HEK293 (cell line): ENCODE results near the gene NFKBIZ.

Experiments
- CTCF ChIA-PET: fragments of 350-600 bp; formaldehyde crosslinking; extraction: SDS; loops from one replicate; lab custom pipeline; 2021; ENCODE audit warnings: antibody characterized with exemption; lab: Yijun Ruan, JAX
- POLR2A ChIA-PET: fragments of 300-600 bp; formaldehyde crosslinking; extraction: SDS; loops from one replicate; lab custom pipeline; 2020; ENCODE audit warnings: antibody characterized with exemption, inconsistent platforms; lab: Yijun Ruan, JAX
- H3K27ac ChIP-seq: fragments of 200-500 bp; sonication (Bioruptor generic); 2 replicates; pipeline ENCODE4 v1.5.1; 2014; ENCODE audit warnings: low read depth, low read length, control low read depth, inconsistent platforms; ENCODE audit errors: extremely low read depth
- H3K36me3 ChIP-seq, 2 experiments: fragments of 200-500 bp in 1 of 2; sonication (Bioruptor generic) in 1 of 2; 1 replicate in 1 of 2; 2 replicates in 1 of 2; pipeline ENCODE4 v1.5.1; 2014 to 2017; ENCODE audit warnings: inconsistent platforms in 2 of 2, low read length in 2 of 2; ENCODE audit not compliant: control insufficient read depth in 2 of 2, insufficient read depth in 1 of 2
- H3K4me1 ChIP-seq: fragments of 200-500 bp; sonication (Bioruptor generic); 2 replicates; pipeline ENCODE4 v1.5.1; 2014; ENCODE audit warnings: mild to moderate bottlenecking, low read length, inconsistent platforms; ENCODE audit not compliant: control insufficient read depth, insufficient read depth
- H3K4me3 ChIP-seq: 2 replicates; pipeline ENCODE4 v1.5.1; 2011; ENCODE audit warnings: low read depth, mild to moderate bottlenecking, control low read depth, low read length, moderate library complexity
- H3K9me3 ChIP-seq: fragments of 200-500 bp; sonication (Bioruptor generic); 2 replicates; pipeline ENCODE4 v1.5.1; 2014; ENCODE audit warnings: low read depth, low read length, inconsistent platforms; ENCODE audit not compliant: control insufficient read depth, insufficient read depth
- KLF9 ChIP-seq: fragments of 450-650 bp; formaldehyde crosslinking; IDR thresholded peaks from 2 replicates; pipeline ENCODE4 v1.5.1; 2016; ENCODE audit warnings: missing biosample characterization, missing genetic modification characterization, low read depth
- SALL2 ChIP-seq: fragments of 450-650 bp; formaldehyde crosslinking; IDR thresholded peaks from 2 replicates; pipeline ENCODE4 v1.5.0; 2017; ENCODE audit warnings: missing biosample characterization, mild to moderate bottlenecking, missing genetic modification characterization, borderline replicate concordance
- ZNF138 ChIP-seq: fragments of 450-650 bp; formaldehyde crosslinking; IDR thresholded peaks from 2 replicates; pipeline ENCODE4 v1.5.1; 2016; ENCODE audit warnings: missing biosample characterization, missing genetic modification characterization, borderline replicate concordance
- ZNF169 ChIP-seq: fragments of 450-650 bp; formaldehyde crosslinking; IDR thresholded peaks from 2 replicates; pipeline ENCODE4 v1.5.1; 2016; ENCODE audit warnings: missing biosample characterization, missing genetic modification characterization
- ZNF274 ChIP-seq, 2 experiments: fragments of 200-500 bp in 1 of 2; fragments of 450-650 bp in 1 of 2; sonication (Bioruptor generic) in 1 of 2; formaldehyde crosslinking in 1 of 2; IDR thresholded peaks; 2 replicates each; pipeline versions ENCODE4 v1.5.1 to v1.6.1; 2014 to 2016; ENCODE audit warnings: borderline replicate concordance in 1 of 2, inconsistent platforms in 1 of 2, low read length in 1 of 2, missing biosample characterization in 1 of 2, missing genetic modification characterization in 1 of 2
- ZNF362 ChIP-seq: fragments of 450-650 bp; formaldehyde crosslinking; IDR thresholded peaks from 2 replicates; pipeline ENCODE4 v1.5.1; 2016; ENCODE audit warnings: missing biosample characterization, missing genetic modification characterization
- ZNF366 ChIP-seq: fragments of 450-650 bp; formaldehyde crosslinking; conservative IDR thresholded peaks from 2 replicates; pipeline ENCODE4 v1.5.1; 2016; ENCODE audit warnings: missing biosample characterization, missing genetic modification characterization
- ZNF416 ChIP-seq: fragments of 450-650 bp; formaldehyde crosslinking; IDR thresholded peaks from 2 replicates; pipeline ENCODE4 v1.5.1; 2016; ENCODE audit warnings: missing biosample characterization, missing genetic modification characterization
- ZNF610 ChIP-seq: fragments of 450-650 bp; formaldehyde crosslinking; IDR thresholded peaks from 2 replicates; pipeline ENCODE4 v1.5.1; 2016; ENCODE audit warnings: missing biosample characterization, missing genetic modification characterization, borderline replicate concordance
- ZNF654 ChIP-seq: fragments of 450-650 bp; formaldehyde crosslinking; IDR thresholded peaks from 2 replicates; pipeline ENCODE4 v1.5.1; 2016; ENCODE audit warnings: low read depth, missing biosample characterization, missing genetic modification characterization
- ZNF660 ChIP-seq: fragments of 450-650 bp; IDR thresholded peaks from 2 replicates; pipeline ENCODE4 v1.5.1; 2018; ENCODE audit warnings: missing biosample characterization, mild to moderate bottlenecking, missing genetic modification characterization
- ZNF747 ChIP-seq: fragments of 450-650 bp; formaldehyde crosslinking; IDR thresholded peaks from 2 replicates; pipeline ENCODE4 v1.5.1; 2016; ENCODE audit warnings: missing biosample characterization, missing genetic modification characterization
- ZNF776 ChIP-seq: fragments of 450-650 bp; formaldehyde crosslinking; IDR thresholded peaks from 2 replicates; pipeline ENCODE4 v1.5.0; 2017; ENCODE audit warnings: missing biosample characterization, missing genetic modification characterization, borderline replicate concordance
- TF ChIP-seq, protein P1 (sequence below): fragments of 450-650 bp; formaldehyde crosslinking; IDR thresholded peaks from 2 replicates; pipeline ENCODE4 v1.5.1; 2017; ENCODE audit warnings: missing biosample characterization, missing genetic modification characterization
- TF ChIP-seq, protein P2 (sequence below): fragments of 450-650 bp; IDR thresholded peaks from 2 replicates; pipeline ENCODE4 v1.5.1; 2018; ENCODE audit warnings: missing biosample characterization, mild to moderate bottlenecking, missing genetic modification characterization

The NFKBIZ gene

DNA sequence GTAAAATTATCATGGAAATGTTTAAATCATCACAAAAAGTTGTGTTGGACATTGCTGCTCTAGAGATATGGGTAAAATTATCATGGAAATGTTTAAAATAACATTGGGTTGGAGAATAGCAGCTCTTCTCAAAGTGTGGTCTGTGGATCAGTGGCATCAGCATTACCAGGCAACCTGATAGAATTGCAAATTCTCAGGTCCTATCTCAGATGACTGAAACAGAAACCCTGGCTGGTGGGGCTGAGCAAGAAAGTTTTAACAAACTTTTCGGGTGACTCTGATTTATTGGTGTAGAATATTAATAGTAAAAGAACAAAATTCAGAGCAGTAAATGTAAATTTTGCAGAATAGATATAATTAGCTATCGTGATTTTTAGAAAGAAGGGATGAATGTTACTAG, 41.4 kb upstream of the NFKBIZ start:
- Histone ChIP-seq H3K4me1 (no peaks in the 10 kb centered on the region), H3K27ac (no peak overlapping the region), H3K36me3 (peaks cover 5 to 14% of the 10 kb centered on the region in 2 experiments; a peak in 2 of 3 replicates), H3K9me3 (no peaks in the 10 kb centered on the region), H3K4me3 (no peak overlapping the region)
- TF ChIP-seq ZNF416 (tag by site-specific recombination): no peak
- ChIA-PET POLR2A (interaction anchor here (1.8 kb wide), 1 partner anchor 17 kb away, joined by 3 read pairs; no protein-coding TSS in a partner anchor), CTCF (interaction anchor here (0.7 to 8.9 kb wide), 4 partner anchors 9 to 421 kb away, joined by 3 to 127 read pairs (median 19); no protein-coding TSS in a partner anchor)

DNA sequence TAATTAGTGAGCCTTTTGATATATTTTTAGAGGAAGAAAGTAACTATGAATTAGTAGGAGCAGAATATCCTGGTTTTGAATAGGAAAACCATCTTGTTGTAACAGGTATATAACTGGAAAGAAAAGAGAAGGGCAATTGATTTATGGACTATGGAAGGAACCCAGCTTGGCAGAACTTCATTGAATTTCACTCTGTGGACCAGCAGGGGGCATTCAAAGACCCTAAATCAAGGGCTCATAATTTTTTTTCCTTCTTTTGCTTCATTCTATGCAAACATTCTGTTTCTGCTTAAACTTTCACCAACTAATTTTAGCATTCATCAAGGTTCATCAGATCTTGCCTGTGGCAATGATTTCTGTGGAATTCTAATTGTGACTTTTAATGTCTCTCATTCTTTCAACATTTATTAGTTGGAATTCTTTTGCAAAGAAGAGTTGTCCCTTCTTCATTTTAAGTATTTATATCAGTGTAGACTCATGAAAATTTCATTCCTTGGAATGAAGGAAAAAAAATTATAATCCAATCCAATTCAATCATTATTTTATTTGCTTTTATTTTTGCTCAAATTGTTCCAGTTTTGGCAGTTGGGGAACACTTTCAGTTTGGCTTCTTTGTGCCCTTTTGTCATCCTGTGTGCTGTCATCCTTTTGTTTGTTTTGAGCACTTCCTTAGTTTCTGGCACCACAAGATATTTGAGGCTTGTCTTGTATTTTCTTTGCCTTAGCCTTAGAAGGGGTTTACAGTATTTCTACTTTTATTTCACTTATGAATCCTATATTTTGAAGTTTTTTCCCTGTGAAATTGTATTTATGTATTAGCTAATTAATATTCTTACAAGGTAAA, 39.9 kb upstream of the NFKBIZ start:
- ChIA-PET CTCF (interaction anchor here (0.8 to 8.9 kb wide), 5 partner anchors 13 to 727 kb away, joined by 3 to 127 read pairs (median 3); no protein-coding TSS in a partner anchor), POLR2A (no interaction called here)
- TF ChIP-seq ZNF366 (tag by site-specific recombination): 0 out of 2 replicates have a peak, but pooled peaks have one; percentile 38
- TF ChIP-seq ZNF747 (tag by site-specific recombination): no peak
- no peak for TF ChIP-seq SALL2 (tag by site-specific recombination)
- TF ChIP-seq, protein P1, sequence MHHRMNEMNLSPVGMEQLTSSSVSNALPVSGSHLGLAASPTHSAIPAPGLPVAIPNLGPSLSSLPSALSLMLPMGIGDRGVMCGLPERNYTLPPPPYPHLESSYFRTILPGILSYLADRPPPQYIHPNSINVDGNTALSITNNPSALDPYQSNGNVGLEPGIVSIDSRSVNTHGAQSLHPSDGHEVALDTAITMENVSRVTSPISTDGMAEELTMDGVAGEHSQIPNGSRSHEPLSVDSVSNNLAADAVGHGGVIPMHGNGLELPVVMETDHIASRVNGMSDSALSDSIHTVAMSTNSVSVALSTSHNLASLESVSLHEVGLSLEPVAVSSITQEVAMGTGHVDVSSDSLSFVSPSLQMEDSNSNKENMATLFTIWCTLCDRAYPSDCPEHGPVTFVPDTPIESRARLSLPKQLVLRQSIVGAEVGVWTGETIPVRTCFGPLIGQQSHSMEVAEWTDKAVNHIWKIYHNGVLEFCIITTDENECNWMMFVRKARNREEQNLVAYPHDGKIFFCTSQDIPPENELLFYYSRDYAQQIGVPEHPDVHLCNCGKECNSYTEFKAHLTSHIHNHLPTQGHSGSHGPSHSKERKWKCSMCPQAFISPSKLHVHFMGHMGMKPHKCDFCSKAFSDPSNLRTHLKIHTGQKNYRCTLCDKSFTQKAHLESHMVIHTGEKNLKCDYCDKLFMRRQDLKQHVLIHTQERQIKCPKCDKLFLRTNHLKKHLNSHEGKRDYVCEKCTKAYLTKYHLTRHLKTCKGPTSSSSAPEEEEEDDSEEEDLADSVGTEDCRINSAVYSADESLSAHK (tag by site-specific recombination): no peak
- 0 out of 2 replicates have a peak, but pooled peaks have one; percentile 58 for TF ChIP-seq ZNF362 (tag by site-specific recombination)
- TF ChIP-seq KLF9 (tag by site-specific recombination): no peak
- no peak for TF ChIP-seq ZNF610 (tag by site-specific recombination)
- peak; percentile 65 for TF ChIP-seq ZNF654 (tag by site-specific recombination)
- TF ChIP-seq ZNF660 (tag by site-specific recombination): no peak
- H3K36me3 ChIP-seq: peaks cover 0 to 4% of the 10 kb centered on the region in 2 experiments; a peak in 1 of 3 replicates
- H3K4me1 ChIP-seq: no peaks in the 10 kb centered on the region
- H3K9me3 ChIP-seq: no peaks in the 10 kb centered on the region
- no peak overlapping the region for H3K27ac ChIP-seq
- H3K4me3 ChIP-seq: no peak overlapping the region

GRCh38 chr3:101810022-101810418, 39.3 kb upstream of the NFKBIZ start:
- H3K27ac ChIP-seq: no peak overlapping the region
- H3K36me3 ChIP-seq: peaks cover 0 to 3% of the 10 kb centered on the region in 2 experiments; a peak in 1 of 3 replicates
- CTCF ChIA-PET: interaction anchor here (0.8 to 8.9 kb wide), 5 partner anchors 12 to 727 kb away, joined by 3 to 127 read pairs (median 3); no protein-coding TSS in a partner anchor
- no peak overlapping the region for H3K4me3 ChIP-seq
- no peaks in the 10 kb centered on the region for H3K9me3 ChIP-seq
- H3K4me1 ChIP-seq: no peaks in the 10 kb centered on the region
- POLR2A ChIA-PET: no interaction called here
- TF ChIP-seq ZNF776 (tag by site-specific recombination) (no peak), ZNF169 (no peak), ZNF274 (IDR thresholded peaks at IDR 0.05; ENCODE audit: low read length) (no peak), ZNF274 (tag by site-specific recombination; IDR thresholded peaks at IDR 0.05; ENCODE audit: borderline replicate concordance) (no peak), ZNF138 (tag by site-specific recombination) (no peak)
- TF ChIP-seq, protein P2, sequence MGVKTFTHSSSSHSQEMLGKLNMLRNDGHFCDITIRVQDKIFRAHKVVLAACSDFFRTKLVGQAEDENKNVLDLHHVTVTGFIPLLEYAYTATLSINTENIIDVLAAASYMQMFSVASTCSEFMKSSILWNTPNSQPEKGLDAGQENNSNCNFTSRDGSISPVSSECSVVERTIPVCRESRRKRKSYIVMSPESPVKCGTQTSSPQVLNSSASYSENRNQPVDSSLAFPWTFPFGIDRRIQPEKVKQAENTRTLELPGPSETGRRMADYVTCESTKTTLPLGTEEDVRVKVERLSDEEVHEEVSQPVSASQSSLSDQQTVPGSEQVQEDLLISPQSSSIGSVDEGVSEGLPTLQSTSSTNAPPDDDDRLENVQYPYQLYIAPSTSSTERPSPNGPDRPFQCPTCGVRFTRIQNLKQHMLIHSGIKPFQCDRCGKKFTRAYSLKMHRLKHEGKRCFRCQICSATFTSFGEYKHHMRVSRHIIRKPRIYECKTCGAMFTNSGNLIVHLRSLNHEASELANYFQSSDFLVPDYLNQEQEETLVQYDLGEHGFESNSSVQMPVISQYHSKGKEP (tag by site-specific recombination): no peak
